H1 (cell line): ENCODE measurements around the gene ENDOU. TPM values are rescaled to one million over a fixed set of nuclear protein-coding genes. Genes with fewer than 3 reads are reported as not detected.
A peak's percentile ranks its signal among the peaks of the same experiment; 100 is the strongest.

ENCODE experiments used
- KDM4A ChIP-seq: IDR thresholded peaks from one replicate; pipeline ENCODE4 v1.7.1; 2012; ENCODE audit warnings: low read depth, mild to moderate bottlenecking, moderate library complexity, low read length, inconsistent platforms; ENCODE audit not compliant: severe bottlenecking
- SAP30 ChIP-seq: fragments of 300-600 bp; sonication (generic); IDR thresholded peaks from 2 replicates; pipeline ENCODE4 v1.7.1; 2012; ENCODE audit warnings: low read length, moderate library complexity, mild to moderate bottlenecking, inconsistent platforms; ENCODE audit not compliant: insufficient read depth, insufficient replicate concordance
- SUZ12 ChIP-seq: fragments of 200-600 bp; sonication (generic); IDR thresholded peaks from 2 replicates; pipeline ENCODE4 v1.6.1; 2012; ENCODE audit warnings: mild to moderate bottlenecking, inconsistent platforms, low read length, moderate library complexity, mixed read lengths
- TEAD4 ChIP-seq: IDR thresholded peaks from 2 replicates; pipeline ENCODE4 v1.6.1; 2012; ENCODE audit warnings: low read depth, low read length, inconsistent platforms, mixed read lengths
- polyA plus RNA-seq, 7 experiments: library from polyadenylated mRNA; depleted of rRNA in 3 of 7; stranded (reverse) in 5 of 7; unstranded in 2 of 7; fragments of >200 nt in 5 of 7; fragments of 200-250 nt in 2 of 7; gene quantifications; 1 replicate in 5 of 7; 2 replicates in 1 of 7; 4 replicates in 1 of 7; pipeline versions ENCODE4 v1.2.1 to v1.2.3, GENCODE V29; 2011 to 2013; ENCODE audit warnings: missing spikeins in 2 of 7, mixed read lengths in 2 of 7
- total RNA-seq: library from RNA; stranded (reverse); fragmentation: NEBNext Ultra II Directional; extraction: Animal tissue kit (Norgen Biotek cat#: 25700); gene quantifications from 2 replicates; pipeline ENCODE4 v1.2.1, GENCODE V29; 2021

ENDOU gene
- total and polyA plus RNA-seq, 2 of the 8 experiments (the other 6 are each of a cell fraction or from before 2014, with no cell fraction given) = not detected

DNA sequence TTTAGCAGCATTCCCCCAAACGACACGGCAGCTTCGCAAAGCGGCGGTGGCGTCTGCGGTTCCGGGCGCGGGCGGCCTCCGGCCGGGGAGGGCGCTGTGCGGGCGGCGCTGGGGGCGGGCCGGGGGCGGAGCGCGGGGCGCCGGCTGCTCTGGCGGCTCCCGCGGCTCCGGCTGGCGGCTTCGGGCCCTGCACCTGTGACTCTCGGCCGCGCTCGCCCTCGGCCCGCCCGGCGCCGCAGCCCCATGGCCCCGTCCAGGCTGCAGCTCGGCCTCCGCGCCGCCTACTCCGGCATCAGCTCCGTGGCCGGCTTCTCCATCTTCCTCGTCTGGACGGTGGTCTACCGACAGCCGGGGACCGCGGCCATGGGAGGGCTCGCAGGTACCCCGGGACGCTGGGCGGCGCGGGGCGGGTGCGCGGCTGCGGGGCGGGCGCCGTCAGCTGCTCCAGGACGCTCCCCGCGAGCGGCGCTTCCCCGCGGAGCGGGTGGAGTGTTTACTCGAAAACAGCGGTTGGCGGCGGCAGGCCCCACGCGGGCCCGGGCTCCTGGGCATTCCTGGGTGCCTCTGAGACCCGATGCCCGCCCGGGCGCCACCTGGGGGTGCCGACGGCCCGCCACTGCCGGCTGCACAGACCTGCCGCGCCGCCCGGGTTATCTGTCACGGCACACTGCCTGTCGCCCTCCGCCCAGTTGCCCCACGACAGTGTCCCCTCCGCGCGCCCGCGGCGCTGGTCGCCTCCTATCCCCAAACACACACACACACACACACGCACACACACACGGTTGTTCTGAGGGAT lies 48.0 kb upstream of the ENDOU start, which contains the start of gene SLC48A1 (continued):
- TF ChIP-seq SAP30 (no peak), SUZ12 (no peak), KDM4A (peak; percentile 88), TEAD4 (0 out of 2 replicates have a peak, but pooled peaks have one; percentile 9)
